SK-N-SH (cell line): ENCODE data around the gene ANKRD44. TPM values are rescaled to one million over a fixed set of nuclear protein-coding genes. Genes with fewer than 3 reads are reported as not detected.
"Not testable (repeated sequence)": the region's sequence is repeated elsewhere in the genome, so short reads cannot be mapped to it uniquely, and the experiment has no call there.

Source experiments
- CTCF ChIA-PET: fragments of 300-600, 350-600 bp; formaldehyde crosslinking; extraction: SDS; loops from one replicate; lab custom pipeline; 2021; lab: Yijun Ruan, JAX
- POLR2A ChIA-PET: fragments of 350-600 bp; sonication (Branson Sonifier 250); formaldehyde crosslinking; extraction: SDS; loops from one replicate; lab custom pipeline; 2020; ENCODE audit warnings: antibody characterized with exemption, inconsistent platforms; lab: Yijun Ruan, JAX
- DNase-seq: peaks from one replicate; pipeline ENCODE4 v3.0.0; 2012
- H2AFZ ChIP-seq: fragments of 200-600 bp; sonication (generic); 2 replicates; pipeline ENCODE4 v1.8.1; 2016; ENCODE audit warnings: antibody characterized with exemption, mild to moderate bottlenecking, low read depth
- H3F3A ChIP-seq: fragments of 200-600 bp; sonication (generic); replicated peaks from 2 replicates; pipeline ENCODE3; 2016; ENCODE audit warnings: antibody characterized with exemption, mild to moderate bottlenecking; ENCODE audit not compliant: insufficient read depth
- H3K27ac ChIP-seq, 2 experiments: fragments of 200-500 bp in 1 of 2; fragments of 200-600 bp in 1 of 2; sonication (Bioruptor generic) in 1 of 2; sonication (generic), shearing (Covaris generic) in 1 of 2; 2 replicates each; pipeline versions ENCODE4 v1.5.1 to v1.6.1; 2014 to 2016; ENCODE audit warnings: low read depth in 2 of 2, inconsistent platforms in 1 of 2, low read length in 1 of 2, mild to moderate bottlenecking in 1 of 2, mixed read lengths in 1 of 2
- H3K27me3 ChIP-seq: fragments of 200-600 bp; sonication (generic), shearing (Covaris generic); 2 replicates; pipeline ENCODE4 v1.6.1; 2016; ENCODE audit warnings: mixed run types; ENCODE audit not compliant: insufficient read depth
- H3K36me3 ChIP-seq, 2 experiments: fragments of 200-500 bp in 1 of 2; fragments of 200-600 bp in 1 of 2; sonication (Bioruptor generic) in 1 of 2; sonication (generic) in 1 of 2; replicated peaks in 1 of 2; 2 replicates each; pipeline versions ENCODE3 to v1.5.1; 2014 to 2016; ENCODE audit warnings: low read length in 1 of 2, mild to moderate bottlenecking in 1 of 2; ENCODE audit not compliant: insufficient read depth in 2 of 2, control insufficient read depth in 1 of 2
- H3K4me1 ChIP-seq, 2 experiments: fragments of 200-500 bp in 1 of 2; fragments of 200-600 bp in 1 of 2; sonication (Bioruptor generic) in 1 of 2; sonication (generic), shearing (Covaris generic) in 1 of 2; 2 replicates each; pipeline versions ENCODE4 v1.5.1 to v1.6.1; 2014 to 2016; ENCODE audit warnings: low read depth in 1 of 2, low read length in 1 of 2, mixed run types in 1 of 2; ENCODE audit not compliant: insufficient read depth in 2 of 2, control insufficient read depth in 1 of 2
- H3K4me2 ChIP-seq: fragments of 200-600 bp; sonication (generic), shearing (Covaris generic); 2 replicates; pipeline ENCODE4 v1.6.1; 2017; ENCODE audit warnings: mixed run types
- H3K4me3 ChIP-seq, 2 experiments: fragments of 200-500 bp in 1 of 2; fragments of 200-600 bp in 1 of 2; sonication (Bioruptor generic) in 1 of 2; sonication (generic), shearing (Covaris generic) in 1 of 2; 2 replicates each; pipeline versions ENCODE4 v1.5.1 to v1.8.1; 2014 to 2016; ENCODE audit warnings: low read depth in 2 of 2, inconsistent platforms in 1 of 2, low read length in 1 of 2, mild to moderate bottlenecking in 1 of 2, mixed read lengths in 1 of 2, moderate library complexity in 1 of 2
- H3K79me2 ChIP-seq: fragments of 200-600 bp; sonication (generic); 2 replicates; pipeline ENCODE4 v1.8.1; 2017; ENCODE audit warnings: mild to moderate bottlenecking; ENCODE audit not compliant: insufficient read depth
- H3K9ac ChIP-seq: fragments of 200-600 bp; sonication (generic); 2 replicates; pipeline ENCODE4 v1.6.1; 2017; ENCODE audit warnings: mixed run types
- H3K9me2 ChIP-seq: fragments of 200-600 bp; sonication (generic); 2 replicates; pipeline ENCODE4 v1.6.1; 2017; ENCODE audit warnings: mixed run types
- H3K9me3 ChIP-seq: fragments of 200-600 bp; sonication (generic); 2 replicates; pipeline ENCODE4 v1.6.1; 2017; ENCODE audit warnings: mixed run types, mild to moderate bottlenecking, moderate library complexity
- H4K20me1 ChIP-seq: fragments of 200-600 bp; sonication (generic); 2 replicates; pipeline ENCODE4 v1.6.1; 2017; ENCODE audit warnings: mild to moderate bottlenecking, mixed run types; ENCODE audit not compliant: insufficient read depth
- EP300 ChIP-seq, 2 experiments: IDR thresholded peaks; 2 replicates each; pipeline versions ENCODE4 v1.4.0 to v1.6.1; 2012; ENCODE audit warnings: borderline replicate concordance in 1 of 2, low read depth in 1 of 2, low read length in 1 of 2
- EZH2phosphoT487 ChIP-seq: fragments of 200-600 bp; sonication (generic); IDR thresholded peaks from 2 replicates; pipeline ENCODE4 v1.6.1; 2017; ENCODE audit warnings: low read depth, mixed run types, mild to moderate bottlenecking, antibody characterized with exemption, moderate library complexity, borderline replicate concordance
- FOXJ3 ChIP-seq: sonication (generic); formaldehyde crosslinking; IDR thresholded peaks from 2 replicates; pipeline ENCODE4 v1.5.1; 2020; ENCODE audit warnings: mild to moderate bottlenecking, missing genetic modification reagents
- FOXM1 ChIP-seq: IDR thresholded peaks from 2 replicates; pipeline ENCODE4 v1.4.0; 2012; ENCODE audit warnings: low read depth, mild to moderate bottlenecking
- GABPA ChIP-seq: IDR thresholded peaks from 2 replicates; pipeline ENCODE4 v1.4.0; 2012; ENCODE audit warnings: low read depth, mild to moderate bottlenecking
- GATA2 ChIP-seq: sonication (generic); formaldehyde crosslinking; IDR thresholded peaks from 2 replicates; pipeline ENCODE4 v1.5.0; 2020; ENCODE audit warnings: mild to moderate bottlenecking, missing genetic modification reagents
- MEF2A ChIP-seq: IDR thresholded peaks from 2 replicates; pipeline ENCODE4 v1.4.0; 2012; ENCODE audit warnings: low read depth, borderline replicate concordance
- NFIC ChIP-seq: IDR thresholded peaks from 2 replicates; pipeline ENCODE4 v1.4.0; 2012; ENCODE audit warnings: borderline replicate concordance
- POLR2AphosphoS5 ChIP-seq: IDR thresholded peaks from 2 replicates; pipeline ENCODE4 v1.6.1; 2012; ENCODE audit warnings: low read depth, low read length
- RAD21 ChIP-seq: IDR thresholded peaks from 2 replicates; pipeline ENCODE4 v1.6.1; 2012; ENCODE audit warnings: mild to moderate bottlenecking, low read length
- SIN3A ChIP-seq: IDR thresholded peaks from 2 replicates; pipeline ENCODE4 v1.6.1; 2012; ENCODE audit warnings: low read depth, mild to moderate bottlenecking, low read length, moderate library complexity, borderline replicate concordance
- TEAD4 ChIP-seq: IDR thresholded peaks from 2 replicates; pipeline ENCODE4 v1.4.0; 2012; ENCODE audit warnings: mild to moderate bottlenecking, borderline replicate concordance; ENCODE audit not compliant: insufficient read depth
- WGBS: methylation state at CpG from one replicate; pipeline ENCODE4 v1.1.6; 2017; ENCODE audit warnings: low lambda C conversion rate; 5-methylcytosine and 5-hydroxymethylcytosine counted together
- polyA plus RNA-seq, 3 experiments: library from polyadenylated mRNA; depleted of rRNA; stranded (reverse); fragments of >200 nt; gene quantifications; 2 replicates each; pipeline ENCODE4 v1.2.3, GENCODE V29; 2012
- TF ChIP-seq, protein P1 (sequence below): IDR thresholded peaks from 2 replicates; pipeline ENCODE4 v1.6.1; 2012; ENCODE audit warnings: mild to moderate bottlenecking, low read depth, low read length, moderate library complexity
- TF ChIP-seq, protein P2 (sequence below): fragments of 150-350 bp; IDR thresholded peaks from 2 replicates; pipeline ENCODE4 v1.6.1; 2017; ENCODE audit warnings: antibody characterized with exemption, low read length, low read depth, borderline replicate concordance
- TF ChIP-seq, protein P3 (sequence below): IDR thresholded peaks from 2 replicates; pipeline ENCODE4 v1.4.0; 2012; ENCODE audit warnings: low read depth, borderline replicate concordance

ANKRD44 gene
- polyA plus RNA-seq, 1 of the 3 experiments (the other 2 are of a cell fraction): 12.5 TPM

DNA sequence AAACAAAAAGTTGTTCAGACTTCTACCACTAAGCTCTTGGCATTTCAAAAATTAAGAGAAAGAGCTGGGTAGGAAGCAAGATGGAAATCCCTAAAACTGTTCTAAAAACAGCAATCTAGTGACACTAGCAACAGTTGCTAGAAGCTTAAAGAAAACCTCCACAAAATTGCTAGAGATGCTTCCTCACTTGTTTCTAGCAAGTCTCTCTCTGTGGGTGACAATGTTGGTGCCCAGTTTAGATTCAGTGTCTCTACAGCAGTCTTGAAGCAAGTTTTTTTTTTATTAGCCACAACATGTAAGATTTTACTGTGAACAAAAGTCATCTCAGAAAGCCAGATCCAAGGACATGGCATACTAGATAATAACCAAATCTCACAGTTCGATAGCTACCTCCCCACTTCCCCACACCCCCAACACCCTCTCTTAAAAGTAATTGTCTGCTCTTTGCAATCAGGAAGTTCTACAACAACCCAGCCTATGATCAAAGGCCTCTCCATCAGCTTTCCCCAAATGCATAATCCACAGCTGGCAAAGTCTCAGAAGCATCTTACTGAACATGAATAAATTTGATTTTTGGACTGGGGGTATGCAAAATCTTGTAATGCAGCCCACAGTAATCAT lies 70.0 kb downstream of the ANKRD44 start (continued):
- TF ChIP-seq, protein P1, sequence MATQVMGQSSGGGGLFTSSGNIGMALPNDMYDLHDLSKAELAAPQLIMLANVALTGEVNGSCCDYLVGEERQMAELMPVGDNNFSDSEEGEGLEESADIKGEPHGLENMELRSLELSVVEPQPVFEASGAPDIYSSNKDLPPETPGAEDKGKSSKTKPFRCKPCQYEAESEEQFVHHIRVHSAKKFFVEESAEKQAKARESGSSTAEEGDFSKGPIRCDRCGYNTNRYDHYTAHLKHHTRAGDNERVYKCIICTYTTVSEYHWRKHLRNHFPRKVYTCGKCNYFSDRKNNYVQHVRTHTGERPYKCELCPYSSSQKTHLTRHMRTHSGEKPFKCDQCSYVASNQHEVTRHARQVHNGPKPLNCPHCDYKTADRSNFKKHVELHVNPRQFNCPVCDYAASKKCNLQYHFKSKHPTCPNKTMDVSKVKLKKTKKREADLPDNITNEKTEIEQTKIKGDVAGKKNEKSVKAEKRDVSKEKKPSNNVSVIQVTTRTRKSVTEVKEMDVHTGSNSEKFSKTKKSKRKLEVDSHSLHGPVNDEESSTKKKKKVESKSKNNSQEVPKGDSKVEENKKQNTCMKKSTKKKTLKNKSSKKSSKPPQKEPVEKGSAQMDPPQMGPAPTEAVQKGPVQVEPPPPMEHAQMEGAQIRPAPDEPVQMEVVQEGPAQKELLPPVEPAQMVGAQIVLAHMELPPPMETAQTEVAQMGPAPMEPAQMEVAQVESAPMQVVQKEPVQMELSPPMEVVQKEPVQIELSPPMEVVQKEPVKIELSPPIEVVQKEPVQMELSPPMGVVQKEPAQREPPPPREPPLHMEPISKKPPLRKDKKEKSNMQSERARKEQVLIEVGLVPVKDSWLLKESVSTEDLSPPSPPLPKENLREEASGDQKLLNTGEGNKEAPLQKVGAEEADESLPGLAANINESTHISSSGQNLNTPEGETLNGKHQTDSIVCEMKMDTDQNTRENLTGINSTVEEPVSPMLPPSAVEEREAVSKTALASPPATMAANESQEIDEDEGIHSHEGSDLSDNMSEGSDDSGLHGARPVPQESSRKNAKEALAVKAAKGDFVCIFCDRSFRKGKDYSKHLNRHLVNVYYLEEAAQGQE: no peak
- no peak for TF ChIP-seq GATA2
- TF ChIP-seq GABPA: no peak
- no peak for TF ChIP-seq FOXM1
- TF ChIP-seq FOXJ3 (CRISPR knock-in tag): no peak
- no peak for TF ChIP-seq EP300 (IDR thresholded peaks at IDR 0.05; ENCODE audit: borderline replicate concordance in 1 of 2, low read depth in 1 of 2, low read length in 1 of 2)
- TF ChIP-seq SIN3A: no peak
- TF ChIP-seq, all 33 proteins: peak for 0

DNA sequence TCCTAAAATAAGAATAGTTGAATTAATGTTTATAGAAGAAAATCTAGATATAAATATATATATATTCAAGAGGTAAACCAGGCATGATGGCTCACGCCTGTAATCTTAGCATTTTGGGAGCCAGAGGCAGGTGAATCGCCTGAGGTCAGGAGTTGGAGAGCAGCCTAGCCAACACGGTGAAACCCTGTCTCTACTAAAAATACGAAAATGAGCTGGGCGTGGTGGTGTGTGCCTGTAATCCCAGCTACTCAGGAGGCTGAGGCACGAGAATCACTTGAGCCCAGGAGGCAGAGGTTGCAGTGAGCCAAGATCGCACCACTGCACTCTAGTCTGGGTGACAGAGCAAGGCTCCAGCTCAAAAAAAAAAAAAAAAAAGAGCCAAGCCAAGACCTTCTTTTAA lies 70.6 kb downstream of the ANKRD44 start:
- DNase-seq, H3K36me3 ChIP-seq, H3K4me3 ChIP-seq, H3K9me3 ChIP-seq, H3K4me2 ChIP-seq, H3F3A ChIP-seq, H4K20me1 ChIP-seq, H3K79me2 ChIP-seq, H2AFZ ChIP-seq, H3K27ac ChIP-seq, H3K9ac ChIP-seq, H3K27me3 ChIP-seq, H3K9me2 ChIP-seq, POLR2A ChIA-PET, H3K4me1 ChIP-seq: not testable (repeated sequence)
- 93% methylated on average over 7 of the region's 7 CpGs for WGBS
- CTCF ChIA-PET: interaction anchor here (1.3 kb wide), 1 partner anchor 48 kb away, joined by 5 read pairs; no protein-coding TSS in a partner anchor

DNA sequence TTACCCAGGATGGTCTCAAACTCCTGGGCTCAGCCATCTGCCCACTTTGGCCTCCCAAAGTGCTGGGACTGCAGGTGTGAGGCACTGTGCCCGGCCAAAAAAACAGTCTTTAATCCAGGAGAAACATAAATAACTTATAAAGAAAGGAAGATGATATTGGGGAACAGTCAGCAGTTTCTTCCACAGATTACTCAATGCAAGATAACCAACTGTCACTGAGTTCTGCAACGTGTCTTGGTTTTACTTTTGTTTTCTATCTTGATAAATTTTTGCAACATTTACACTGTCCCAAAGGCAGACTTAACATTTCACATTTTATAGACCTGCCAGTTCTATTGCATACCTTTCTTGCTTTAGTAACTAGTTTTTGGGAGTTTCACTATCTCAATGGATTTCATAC lies 71.1 kb downstream of the ANKRD44 start:
- ChIA-PET CTCF (interaction anchor here (1.3 to 1.4 kb wide), 2 partner anchors 48 to 70 kb away, joined by 3 to 5 read pairs; no protein-coding TSS in a partner anchor), POLR2A (no interaction called here)
- H3F3A ChIP-seq: no peaks in the 10 kb centered on the region
- no peak overlapping the region for H2AFZ ChIP-seq
- no peak overlapping the region for H3K9ac ChIP-seq
- no peak overlapping the region for H3K4me3 ChIP-seq
- no peak for TF ChIP-seq POLR2AphosphoS5
- no peak for TF ChIP-seq GATA2
- no peak for TF ChIP-seq RAD21
- no peak for TF ChIP-seq NFIC
- TF ChIP-seq TEAD4: no peak
- no peak for TF ChIP-seq EP300 (IDR thresholded peaks at IDR 0.05; ENCODE audit: borderline replicate concordance in 1 of 2, low read depth in 1 of 2, low read length in 1 of 2)
- TF ChIP-seq, protein P2, sequence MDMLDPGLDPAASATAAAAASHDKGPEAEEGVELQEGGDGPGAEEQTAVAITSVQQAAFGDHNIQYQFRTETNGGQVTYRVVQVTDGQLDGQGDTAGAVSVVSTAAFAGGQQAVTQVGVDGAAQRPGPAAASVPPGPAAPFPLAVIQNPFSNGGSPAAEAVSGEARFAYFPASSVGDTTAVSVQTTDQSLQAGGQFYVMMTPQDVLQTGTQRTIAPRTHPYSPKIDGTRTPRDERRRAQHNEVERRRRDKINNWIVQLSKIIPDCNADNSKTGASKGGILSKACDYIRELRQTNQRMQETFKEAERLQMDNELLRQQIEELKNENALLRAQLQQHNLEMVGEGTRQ: no peak
- TF ChIP-seq SIN3A: no peak
- no peak for TF ChIP-seq EZH2phosphoT487
- no peak for TF ChIP-seq FOXJ3 (CRISPR knock-in tag)
- TF ChIP-seq, protein P3, sequence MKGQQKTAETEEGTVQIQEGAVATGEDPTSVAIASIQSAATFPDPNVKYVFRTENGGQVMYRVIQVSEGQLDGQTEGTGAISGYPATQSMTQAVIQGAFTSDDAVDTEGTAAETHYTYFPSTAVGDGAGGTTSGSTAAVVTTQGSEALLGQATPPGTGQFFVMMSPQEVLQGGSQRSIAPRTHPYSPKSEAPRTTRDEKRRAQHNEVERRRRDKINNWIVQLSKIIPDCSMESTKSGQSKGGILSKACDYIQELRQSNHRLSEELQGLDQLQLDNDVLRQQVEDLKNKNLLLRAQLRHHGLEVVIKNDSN: no peak
- no peak for TF ChIP-seq MEF2A
- no peaks in the 10 kb centered on the region for H3K9me3 ChIP-seq
- peaks cover 0 to 5% of the 10 kb centered on the region in 2 experiments; a peak in 1 of 4 replicates for H3K4me1 ChIP-seq
- no peak for DNase-seq
- no peak overlapping the region for H3K27ac ChIP-seq
- H3K9me2 ChIP-seq: no peaks in the 10 kb centered on the region
- H4K20me1 ChIP-seq: no peaks in the 10 kb centered on the region
- H3K79me2 ChIP-seq: no peaks in the 10 kb centered on the region
- H3K4me2 ChIP-seq: no peak overlapping the region
- H3K27me3 ChIP-seq: no peaks in the 10 kb centered on the region
- WGBS: 89% methylated on average over 2 of the region's 2 CpGs
- H3K36me3 ChIP-seq: no peaks in the 10 kb centered on the region
